Osteoblast (primary cell): ENCODE measurements around the gene LIN7C. TPM values are rescaled to one million over a fixed set of nuclear protein-coding genes. Genes with fewer than 3 reads are reported as not detected.
A peak's percentile ranks its signal among the peaks of the same experiment; 100 is the strongest.

Experiments
- DNase-seq: peaks from one replicate; pipeline ENCODE4 v3.0.0; 2011; ENCODE audit warnings: low spot score, mixed read lengths; ENCODE audit not compliant: insufficient read length; ENCODE audit errors: missing footprints
- H2AFZ ChIP-seq: 2 replicates; pipeline ENCODE4 v1.6.0; 2011; ENCODE audit warnings: mild to moderate bottlenecking, low read length
- H3K27ac ChIP-seq: 2 replicates; pipeline ENCODE4 v1.5.1; 2011; ENCODE audit warnings: mild to moderate bottlenecking, low read depth, low read length, moderate library complexity
- H3K27me3 ChIP-seq: 2 replicates; pipeline ENCODE4 v1.6.0; 2012; ENCODE audit warnings: mild to moderate bottlenecking, control low read depth, inconsistent platforms, low read length, moderate library complexity; ENCODE audit not compliant: insufficient read depth
- H3K36me3 ChIP-seq: 2 replicates; pipeline ENCODE4 v1.5.1; 2011; ENCODE audit warnings: mild to moderate bottlenecking, low read length, control low read depth, moderate library complexity; ENCODE audit not compliant: insufficient read depth
- H3K4me1 ChIP-seq: 2 replicates; pipeline ENCODE4 v1.5.1; 2011; ENCODE audit warnings: mild to moderate bottlenecking, low read length, control low read depth, moderate library complexity; ENCODE audit not compliant: insufficient read depth
- H3K4me2 ChIP-seq: 2 replicates; pipeline ENCODE4 v1.6.0; 2011; ENCODE audit warnings: mild to moderate bottlenecking, low read length; ENCODE audit not compliant: insufficient read depth
- H3K4me3 ChIP-seq: fragments of 200-600 bp; sonication (generic); 3 replicates; pipeline ENCODE4 v1.5.1; 2012; ENCODE audit warnings: mild to moderate bottlenecking, low read length, inconsistent platforms; ENCODE audit not compliant: insufficient read depth
- H3K79me2 ChIP-seq: 2 replicates; pipeline ENCODE4 v1.6.0; 2012; ENCODE audit warnings: mild to moderate bottlenecking, low read length, control low read depth, inconsistent platforms; ENCODE audit not compliant: insufficient read depth
- H3K9me3 ChIP-seq: 2 replicates; pipeline ENCODE4 v1.5.1; 2011; ENCODE audit warnings: low read depth, low read length, control low read depth
- H4K20me1 ChIP-seq: 2 replicates; pipeline ENCODE4 v1.6.0; 2012; ENCODE audit warnings: mild to moderate bottlenecking, low read length, control low read depth; ENCODE audit not compliant: insufficient read depth
- total RNA-seq: library from RNA; depleted of rRNA; stranded (reverse); fragments of >200 nt; gene quantifications from 2 replicates; pipeline ENCODE4 v1.2.3, GENCODE V29; 2012
- TF ChIP-seq, protein P1 (sequence below): IDR thresholded peaks from 2 replicates; pipeline ENCODE4 v1.5.1; 2011; ENCODE audit warnings: mild to moderate bottlenecking, low read depth, low read length, moderate library complexity; ENCODE audit errors: extremely low read depth

The LIN7C gene
- total RNA-seq, 1 donor: 69.5 TPM

DNA sequence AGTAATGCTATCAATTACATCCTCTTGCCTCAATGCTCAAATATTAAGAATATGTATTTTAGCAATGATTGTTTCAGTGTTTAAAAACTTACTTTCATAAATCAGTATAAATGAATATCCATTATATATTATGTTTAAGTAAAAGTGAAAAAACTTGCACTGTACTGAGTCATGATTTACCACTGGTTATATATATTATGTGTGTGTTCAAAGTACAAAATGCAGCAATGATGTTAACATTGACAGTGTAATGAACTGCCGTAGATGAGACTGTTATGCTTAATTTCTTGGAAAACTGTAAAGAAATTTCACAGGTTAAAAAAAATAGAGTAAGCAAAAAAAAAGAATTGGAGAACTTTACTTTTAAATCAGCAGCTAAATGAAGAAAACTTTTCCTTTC lies 8.7 kb downstream of the LIN7C start:
- Histone ChIP-seq H3K27me3 (no peaks in the 10 kb centered on the region), H3K4me3 (no peak overlapping the region), H3K9me3 (no peaks in the 10 kb centered on the region), H3K4me1 (peaks cover 16% of the 10 kb centered on the region), H3K27ac (no peak overlapping the region), H3K4me2 (no peak overlapping the region), H4K20me1 (peaks cover 5% of the 10 kb centered on the region), H2AFZ (no peak overlapping the region), H3K79me2 (peaks cover 31% of the 10 kb centered on the region), H3K36me3 (peaks cover 51% of the 10 kb centered on the region)
- no peak for DNase-seq
- TF ChIP-seq, protein P1, sequence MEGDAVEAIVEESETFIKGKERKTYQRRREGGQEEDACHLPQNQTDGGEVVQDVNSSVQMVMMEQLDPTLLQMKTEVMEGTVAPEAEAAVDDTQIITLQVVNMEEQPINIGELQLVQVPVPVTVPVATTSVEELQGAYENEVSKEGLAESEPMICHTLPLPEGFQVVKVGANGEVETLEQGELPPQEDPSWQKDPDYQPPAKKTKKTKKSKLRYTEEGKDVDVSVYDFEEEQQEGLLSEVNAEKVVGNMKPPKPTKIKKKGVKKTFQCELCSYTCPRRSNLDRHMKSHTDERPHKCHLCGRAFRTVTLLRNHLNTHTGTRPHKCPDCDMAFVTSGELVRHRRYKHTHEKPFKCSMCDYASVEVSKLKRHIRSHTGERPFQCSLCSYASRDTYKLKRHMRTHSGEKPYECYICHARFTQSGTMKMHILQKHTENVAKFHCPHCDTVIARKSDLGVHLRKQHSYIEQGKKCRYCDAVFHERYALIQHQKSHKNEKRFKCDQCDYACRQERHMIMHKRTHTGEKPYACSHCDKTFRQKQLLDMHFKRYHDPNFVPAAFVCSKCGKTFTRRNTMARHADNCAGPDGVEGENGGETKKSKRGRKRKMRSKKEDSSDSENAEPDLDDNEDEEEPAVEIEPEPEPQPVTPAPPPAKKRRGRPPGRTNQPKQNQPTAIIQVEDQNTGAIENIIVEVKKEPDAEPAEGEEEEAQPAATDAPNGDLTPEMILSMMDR: no peak

DNA sequence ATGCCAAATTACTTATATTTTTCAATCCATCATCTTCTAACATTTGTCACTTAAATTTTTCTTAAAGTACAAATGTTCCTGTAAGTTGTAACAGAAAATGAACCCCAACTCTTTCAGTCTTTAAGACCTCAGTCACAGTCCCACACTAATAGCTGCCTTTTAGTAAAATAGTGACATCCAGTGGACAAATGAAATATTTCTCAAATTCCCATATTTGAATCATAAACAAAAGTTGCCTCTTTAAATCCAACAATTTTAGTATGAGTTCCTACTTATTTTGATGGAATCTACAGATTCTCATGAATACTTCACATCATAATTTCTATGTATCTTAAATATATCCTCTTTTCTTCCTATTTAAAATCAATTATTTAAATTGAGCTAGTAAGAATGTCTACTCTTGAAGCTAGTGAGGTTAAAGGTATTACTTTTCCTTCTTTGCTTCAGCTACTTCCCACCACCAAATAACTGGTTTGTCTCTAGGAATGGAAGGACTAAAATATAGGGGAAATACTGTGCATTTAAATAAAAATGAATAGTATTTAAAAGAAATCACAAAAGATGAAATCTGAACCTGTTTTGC lies 9.2 kb downstream of the LIN7C start:
- Histone ChIP-seq H3K27me3 (no peaks in the 10 kb centered on the region), H3K27ac (peak overlapping the region; percentile 43), H3K4me1 (peaks cover 16% of the 10 kb centered on the region), H3K9me3 (no peaks in the 10 kb centered on the region), H3K79me2 (peaks cover 26% of the 10 kb centered on the region), H2AFZ (no peak overlapping the region), H3K36me3 (peaks cover 51% of the 10 kb centered on the region), H4K20me1 (peaks cover 2% of the 10 kb centered on the region), H3K4me2 (no peak overlapping the region), H3K4me3 (no peak overlapping the region)
- no peak for DNase-seq
- TF ChIP-seq, protein P1: peak; percentile 55

DNA sequence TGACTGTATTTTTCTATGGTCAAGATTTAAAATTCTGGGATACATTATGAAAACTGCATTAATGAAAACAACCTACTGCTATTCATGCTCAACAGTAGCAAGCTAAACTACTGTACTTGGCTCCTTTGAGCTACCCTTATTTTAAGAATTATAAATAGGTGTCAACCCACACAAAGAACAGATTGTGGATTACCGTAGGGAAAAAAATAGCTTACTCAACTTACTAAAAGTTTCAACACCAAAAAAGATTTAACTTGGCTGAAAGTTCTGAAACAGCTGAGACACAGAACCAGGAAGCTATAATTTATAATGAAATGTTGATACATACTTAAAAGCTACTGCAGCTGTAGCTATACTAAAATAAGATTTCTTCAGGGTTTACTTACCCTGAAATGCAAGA lies 10.1 kb downstream of the LIN7C start:
- Histone ChIP-seq H3K79me2 (peaks cover 18% of the 10 kb centered on the region), H3K9me3 (no peaks in the 10 kb centered on the region), H3K36me3 (peaks cover 53% of the 10 kb centered on the region), H3K27me3 (no peaks in the 10 kb centered on the region), H3K4me2 (peak overlapping the region; percentile 50), H3K27ac (peak overlapping the region; percentile 43), H2AFZ (no peak overlapping the region), H3K4me3 (no peak overlapping the region), H3K4me1 (peaks cover 16% of the 10 kb centered on the region), H4K20me1 (no peaks in the 10 kb centered on the region)
- DNase-seq: peak; percentile 46
- TF ChIP-seq, protein P1: no peak

DNA sequence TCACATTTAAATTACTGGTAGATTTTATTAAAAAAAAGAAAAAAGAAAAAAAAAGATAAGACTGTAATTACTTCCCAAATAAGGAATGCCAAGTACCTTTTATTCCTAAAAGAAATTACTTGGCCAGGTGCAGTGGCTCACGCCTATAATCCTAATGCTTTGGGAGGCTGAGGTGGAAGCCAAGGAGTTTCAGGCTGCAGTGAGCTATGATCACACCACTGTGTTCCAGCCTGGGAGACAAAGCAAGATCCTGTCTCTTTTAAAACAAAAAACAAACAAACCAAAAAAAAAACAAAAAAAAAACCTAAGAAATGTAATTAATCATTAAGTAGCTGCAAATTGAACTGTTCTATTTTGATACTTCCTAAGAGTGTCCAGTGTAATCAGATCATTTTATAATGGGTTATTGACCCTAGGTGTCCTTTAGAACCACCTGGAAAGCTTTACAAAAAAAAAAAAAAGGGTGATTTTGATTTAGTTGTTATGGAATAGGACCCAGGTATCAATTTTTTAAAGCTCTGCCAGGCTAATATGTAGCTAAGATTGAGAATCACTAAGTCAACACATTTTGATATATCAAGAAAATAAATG lies 10.8 kb downstream of the LIN7C start:
- peaks cover 53% of the 10 kb centered on the region for H3K36me3 ChIP-seq
- no peak overlapping the region for H3K4me2 ChIP-seq
- peaks cover 18% of the 10 kb centered on the region for H3K79me2 ChIP-seq
- no peak overlapping the region for H3K4me3 ChIP-seq
- no peaks in the 10 kb centered on the region for H3K9me3 ChIP-seq
- TF ChIP-seq, protein P1: no peak
- H3K27me3 ChIP-seq: no peaks in the 10 kb centered on the region
- no peak overlapping the region for H2AFZ ChIP-seq
- DNase-seq: no peak
- peaks cover 16% of the 10 kb centered on the region for H3K4me1 ChIP-seq
- peak overlapping the region; percentile 43 for H3K27ac ChIP-seq
- no peaks in the 10 kb centered on the region for H4K20me1 ChIP-seq
